ENCODE data around the gene TTC38.

The TTC38 gene

GRCh38 chr22:46281866-46282678 lies 14.3 kb downstream of the TTC38 start:
- TF ChIP-seq CTCF (IDR thresholded peaks at IDR 0.05; ENCODE audit: low read depth, low read length, poor library complexity, severe bottlenecking) (no peak), EZH2phosphoT487 (IDR thresholded peaks at IDR 0.05; ENCODE audit: borderline replicate concordance, low read length) (no peak)
- Histone ChIP-seq H3K36me3 (ENCODE audit: control insufficient read depth, low read length) (no peaks in the 10 kb centered on the region), H4K20me1 (ENCODE audit: control insufficient read depth, insufficient read depth, low read depth, low read length) (no peaks in the 10 kb centered on the region), H3K27me3 (ENCODE audit: control insufficient read depth, low read length) (no peaks in the 10 kb centered on the region), H3K9me3 (ENCODE audit: control insufficient read depth, insufficient read depth, low read length) (no peaks in the 10 kb centered on the region), H3K27ac (ENCODE audit: low read depth, low read length) (no peak overlapping the region), H3K79me2 (ENCODE audit: control insufficient read depth, low read length) (no peaks in the 10 kb centered on the region), H3K4me1 (ENCODE audit: control insufficient read depth, low read length) (peaks cover 12% of the 10 kb centered on the region), H3K9me2 (replicated peaks; ENCODE audit: control insufficient read depth, low read length) (no peaks in the 10 kb centered on the region), H3F3A (ENCODE audit: control insufficient read depth, insufficient read depth) (no peaks in the 10 kb centered on the region), H3K4me2 (ENCODE audit: low read length) (no peak overlapping the region), H3K4me3 (ENCODE audit: low read length) (no peak overlapping the region)

- no peak overlapping the region for H3K27ac ChIP-seq (ENCODE audit: low read depth, low read length)
- no peaks in the 10 kb centered on the region for H4K20me1 ChIP-seq (ENCODE audit: control insufficient read depth, insufficient read depth, low read depth, low read length)
- H3K4me3 ChIP-seq (ENCODE audit: low read length): no peak overlapping the region
- no peaks in the 10 kb centered on the region for H3F3A ChIP-seq (ENCODE audit: control insufficient read depth, insufficient read depth)
- H3K4me2 ChIP-seq (ENCODE audit: low read length): no peak overlapping the region
- no peaks in the 10 kb centered on the region for H3K27me3 ChIP-seq (ENCODE audit: control insufficient read depth, low read length)
- peaks cover 32% of the 10 kb centered on the region for H3K4me1 ChIP-seq (ENCODE audit: control insufficient read depth, low read length)
- no peaks in the 10 kb centered on the region for H3K9me2 ChIP-seq (replicated peaks; ENCODE audit: control insufficient read depth, low read length)
- no peaks in the 10 kb centered on the region for H3K79me2 ChIP-seq (ENCODE audit: control insufficient read depth, low read length)
- TF ChIP-seq CTCF (IDR thresholded peaks at IDR 0.05; ENCODE audit: low read depth, low read length, poor library complexity, severe bottlenecking): no peak
- TF ChIP-seq EZH2phosphoT487 (IDR thresholded peaks at IDR 0.05; ENCODE audit: borderline replicate concordance, low read length): no peak
- H3K36me3 ChIP-seq (ENCODE audit: control insufficient read depth, low read length): no peaks in the 10 kb centered on the region
- H3K9me3 ChIP-seq (ENCODE audit: control insufficient read depth, insufficient read depth, low read length): no peaks in the 10 kb centered on the region
Measured at GRCh38 chr22:46286006-46286405, 18.2 kb downstream of the TTC38 start.

GRCh38 chr22:46286941-46287872 lies 19.4 kb downstream of the TTC38 start:
- peak overlapping the region; percentile 50 for H3K4me3 ChIP-seq (ENCODE audit: low read length)
- peak overlapping the region; percentile 28 for H3K27ac ChIP-seq (ENCODE audit: low read depth, low read length)
- H3K27me3 ChIP-seq (ENCODE audit: control insufficient read depth, low read length): no peaks in the 10 kb centered on the region
- H3K36me3 ChIP-seq (ENCODE audit: control insufficient read depth, low read length): no peaks in the 10 kb centered on the region
- H3K4me2 ChIP-seq (ENCODE audit: low read length): peak overlapping the region; percentile 54
- no peaks in the 10 kb centered on the region for H3F3A ChIP-seq (ENCODE audit: control insufficient read depth, insufficient read depth)
- no peaks in the 10 kb centered on the region for H4K20me1 ChIP-seq (ENCODE audit: control insufficient read depth, insufficient read depth, low read depth, low read length)
- no peaks in the 10 kb centered on the region for H3K9me3 ChIP-seq (ENCODE audit: control insufficient read depth, insufficient read depth, low read length)
- H3K9me2 ChIP-seq (replicated peaks; ENCODE audit: control insufficient read depth, low read length): no peaks in the 10 kb centered on the region
- no peak for TF ChIP-seq CTCF (IDR thresholded peaks at IDR 0.05; ENCODE audit: low read depth, low read length, poor library complexity, severe bottlenecking)
- TF ChIP-seq EZH2phosphoT487 (IDR thresholded peaks at IDR 0.05; ENCODE audit: borderline replicate concordance, low read length): no peak
- H3K4me1 ChIP-seq (ENCODE audit: control insufficient read depth, low read length): peaks cover 27% of the 10 kb centered on the region
- H3K79me2 ChIP-seq (ENCODE audit: control insufficient read depth, low read length): no peaks in the 10 kb centered on the region
